Hypothalamus (tissue), 51 donors: ENCODE results near the gene ACSL6.

Source experiments
- DNase-seq, 51 donors: peaks; one replicate each; lab custom pipeline; 2025; lab: John Stamatoyannopoulos, UW

ACSL6 gene, protein sequence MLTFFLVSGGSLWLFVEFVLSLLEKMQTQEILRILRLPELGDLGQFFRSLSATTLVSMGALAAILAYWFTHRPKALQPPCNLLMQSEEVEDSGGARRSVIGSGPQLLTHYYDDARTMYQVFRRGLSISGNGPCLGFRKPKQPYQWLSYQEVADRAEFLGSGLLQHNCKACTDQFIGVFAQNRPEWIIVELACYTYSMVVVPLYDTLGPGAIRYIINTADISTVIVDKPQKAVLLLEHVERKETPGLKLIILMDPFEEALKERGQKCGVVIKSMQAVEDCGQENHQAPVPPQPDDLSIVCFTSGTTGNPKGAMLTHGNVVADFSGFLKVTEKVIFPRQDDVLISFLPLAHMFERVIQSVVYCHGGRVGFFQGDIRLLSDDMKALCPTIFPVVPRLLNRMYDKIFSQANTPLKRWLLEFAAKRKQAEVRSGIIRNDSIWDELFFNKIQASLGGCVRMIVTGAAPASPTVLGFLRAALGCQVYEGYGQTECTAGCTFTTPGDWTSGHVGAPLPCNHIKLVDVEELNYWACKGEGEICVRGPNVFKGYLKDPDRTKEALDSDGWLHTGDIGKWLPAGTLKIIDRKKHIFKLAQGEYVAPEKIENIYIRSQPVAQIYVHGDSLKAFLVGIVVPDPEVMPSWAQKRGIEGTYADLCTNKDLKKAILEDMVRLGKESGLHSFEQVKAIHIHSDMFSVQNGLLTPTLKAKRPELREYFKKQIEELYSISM

DNA sequence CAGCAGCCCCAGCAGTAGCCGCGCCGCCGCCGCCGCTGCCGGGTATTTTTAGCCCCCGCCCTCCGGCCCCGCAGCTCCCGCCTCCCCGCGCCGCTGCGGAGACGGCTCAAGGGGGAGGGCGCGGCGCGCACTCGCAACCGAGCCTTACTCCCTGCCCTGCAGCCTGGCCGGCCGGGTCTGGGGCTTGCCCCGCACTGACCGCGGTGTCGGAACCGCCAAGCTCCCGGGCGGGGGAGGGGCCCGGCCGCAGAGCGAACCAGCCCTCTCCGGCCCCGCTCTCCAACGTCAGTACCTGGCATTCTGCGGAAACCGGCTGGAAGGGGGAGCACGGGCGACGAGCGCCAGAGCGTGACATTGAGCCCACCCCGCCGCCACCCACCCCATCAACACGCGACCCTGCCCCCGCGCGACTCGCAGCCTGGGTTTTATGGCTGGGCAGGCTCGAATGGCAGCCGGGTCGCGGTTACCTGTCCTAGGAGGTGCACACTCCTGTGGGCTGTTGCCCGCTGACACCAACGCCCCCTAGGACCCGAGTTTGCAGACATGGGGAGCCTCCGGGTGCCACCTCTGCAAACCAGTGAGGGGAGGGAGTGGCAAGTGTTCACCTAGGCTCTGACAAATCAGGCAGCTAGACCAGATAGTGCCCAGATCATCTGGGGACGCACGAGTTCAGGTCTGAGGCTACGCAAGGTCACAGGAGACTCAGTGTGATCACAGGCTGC, at the start of gene ACSL6:
TSS of gene ACSL6 (minus strand) at position 37 of the 722 bp plus-strand sequence. CDS start 105 bp downstream, outside the sequence.
- peak in 27 of 51 donors; percentile 13 to 70 (median 46) for DNase-seq

- no peak for DNase-seq
Observed at GRCh38 chr5:132060501-132061161, 49.2 kb upstream of the ACSL6 start, which contains the start of gene IL3. TSS of gene IL3 (plus strand) at chr5:132060655. CDS start at chr5:132060707, 52 bp downstream.

- DNase-seq = no peak
Observed at GRCh38 chr5:132059696-132060500, 48.4 kb upstream of the ACSL6 start.

- no peak for DNase-seq
Observed at GRCh38 chr5:132059043-132059695, 47.7 kb upstream of the ACSL6 start.

GRCh38 chr5:132058646-132059042, 47.2 kb upstream of the ACSL6 start:
- no peak for DNase-seq

GRCh38 chr5:132057498-132058255, 46.2 kb upstream of the ACSL6 start:
- DNase-seq = no peak

- no peak for DNase-seq
Observed at GRCh38 chr5:132056610-132057497, 45.4 kb upstream of the ACSL6 start.

DNA sequence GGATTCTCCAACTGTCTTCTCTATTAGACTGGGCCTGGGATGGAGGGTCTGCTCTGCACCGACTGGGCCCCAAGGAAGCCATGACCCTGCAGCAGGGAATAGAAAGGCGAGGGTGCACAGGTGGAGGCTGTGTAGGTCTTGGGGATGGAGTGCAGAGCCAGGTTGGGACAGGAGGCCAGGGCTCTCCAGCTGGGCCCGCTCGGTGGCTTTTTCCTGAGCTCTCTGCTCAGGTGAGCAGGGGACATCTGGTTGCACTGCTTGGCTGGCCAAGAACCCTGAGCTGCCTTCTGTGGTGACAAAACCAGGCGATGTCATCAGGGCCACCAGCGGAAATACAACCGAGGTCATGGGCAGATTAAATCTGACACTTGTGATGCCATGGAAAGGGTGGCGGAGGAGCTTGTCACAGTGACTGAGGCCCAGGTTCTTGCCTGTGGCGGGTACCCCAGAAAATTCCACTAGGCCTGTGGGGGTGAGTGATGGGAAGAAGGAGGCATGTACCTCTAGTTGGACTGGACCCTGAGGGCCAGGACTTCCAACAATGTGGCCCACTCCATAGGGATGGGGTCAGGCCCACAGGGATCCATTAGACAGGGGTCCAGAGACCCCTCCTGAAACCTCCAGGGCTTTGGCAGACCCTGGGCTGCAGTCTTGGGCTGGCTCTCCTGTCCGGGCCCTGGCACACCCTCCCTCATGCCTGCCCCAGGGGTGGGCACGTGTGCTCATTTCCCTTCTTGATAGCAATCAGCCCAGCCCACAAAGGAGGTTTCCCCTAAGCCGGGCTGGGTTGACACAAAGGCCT, 44.6 kb upstream of the ACSL6 start:
- DNase-seq = no peak

GRCh38 chr5:132055441-132055807, 44.0 kb upstream of the ACSL6 start:
- no peak for DNase-seq

DNA sequence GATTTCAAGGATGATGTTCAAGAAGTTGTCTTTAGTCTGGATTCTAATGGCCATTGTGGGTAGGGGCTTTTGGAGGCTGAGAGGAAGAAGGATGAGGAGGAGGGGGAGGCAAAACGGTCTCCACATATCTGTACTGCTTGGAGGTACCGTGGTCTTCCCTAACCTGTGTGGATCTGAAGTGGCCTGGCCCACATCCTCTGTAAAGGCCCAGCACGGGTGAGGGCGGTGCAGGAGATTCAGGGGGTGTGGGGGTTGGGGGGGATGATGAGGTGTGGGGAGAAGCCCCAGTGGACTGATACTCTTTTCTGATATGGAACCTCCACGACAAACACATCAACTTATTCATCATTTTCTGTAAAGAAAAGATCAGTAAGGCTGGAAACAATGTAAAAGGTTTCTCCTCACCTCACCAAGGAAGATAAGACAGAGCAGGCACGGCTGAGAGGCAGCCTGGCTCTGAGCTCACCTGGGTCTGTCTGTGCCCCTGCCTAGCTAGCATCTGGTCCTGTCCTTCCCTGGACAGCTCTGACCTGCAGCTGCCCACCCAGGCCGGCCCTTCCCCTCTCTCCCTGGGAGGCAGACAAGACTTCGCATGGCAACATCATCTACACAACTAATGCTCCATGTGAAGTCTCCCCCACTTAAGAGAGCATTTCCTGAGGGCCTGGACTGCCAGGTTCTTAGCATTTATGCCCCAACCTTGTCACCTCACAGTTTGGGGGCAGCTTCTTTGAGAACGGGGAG, 43.4 kb upstream of the ACSL6 start:
- DNase-seq = no peak

GRCh38 chr5:132054031-132054696, 42.7 kb upstream of the ACSL6 start:
- DNase-seq = no peak

DNA sequence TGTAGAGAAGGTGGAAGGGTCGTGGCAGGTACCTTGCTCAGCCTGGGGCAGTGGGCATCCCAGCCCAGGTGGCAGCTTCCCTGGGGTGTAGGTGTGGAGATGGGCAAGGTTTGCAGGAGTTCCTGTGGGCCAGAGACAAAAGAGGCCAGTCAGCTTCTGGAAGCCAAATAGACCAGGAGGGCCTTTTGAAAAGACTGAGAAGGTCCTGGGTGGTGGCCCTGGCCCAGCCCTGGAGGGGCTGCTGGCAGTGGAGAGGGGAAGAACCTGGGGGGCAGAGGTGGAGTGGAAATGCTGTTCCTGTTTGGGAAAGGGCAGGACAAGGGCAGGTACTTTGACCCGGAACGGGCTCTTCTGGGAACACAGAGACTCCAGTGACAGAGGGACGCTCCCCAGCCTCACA, 42.0 kb upstream of the ACSL6 start:
- DNase-seq = no peak

DNA sequence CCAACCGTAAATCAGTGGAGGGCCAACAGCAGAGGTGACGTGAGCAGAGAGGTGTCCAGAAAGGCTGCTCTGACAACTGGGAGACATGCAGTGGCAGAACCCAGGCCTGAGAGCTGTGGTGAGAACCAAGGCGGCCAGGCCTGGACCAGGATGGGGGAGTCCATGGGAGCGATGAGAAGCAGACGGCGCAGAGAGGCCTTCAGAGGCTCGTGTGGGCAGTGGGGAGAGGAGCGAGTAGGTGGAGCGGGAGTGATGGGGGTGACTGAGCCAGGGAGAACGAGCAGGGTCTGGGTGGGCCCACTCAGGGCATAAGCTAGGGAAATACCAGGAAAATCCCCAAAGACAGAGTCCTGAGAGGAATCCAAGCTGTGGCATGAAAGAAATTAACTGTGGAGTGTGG, 41.1 kb upstream of the ACSL6 start:
- no peak for DNase-seq

GRCh38 chr5:132050661-132051552, 39.4 kb upstream of the ACSL6 start:
- DNase-seq = no peak
